Measurements from ENCODE around the gene BRD7. TPM values are rescaled to one million over a fixed set of nuclear protein-coding genes. Genes with fewer than 3 reads are reported as not detected.

Gene BRD7
- total and polyA plus RNA-seq, 2 of the 13 experiments (the other 11 are each of a cell fraction or from before 2014, with no cell fraction given) = 82.3 to 149 TPM

- TF ChIP-seq PHF8 (CRISPR knock-in tag; IDR thresholded peaks at IDR 0.05) (0 out of 2 replicates have a peak, but pooled peaks have one; percentile 9), ZNF225 (CRISPR knock-in tag; IDR thresholded peaks at IDR 0.05) (no peak; the same call in 1 of the 2 replicates), ADNP (CRISPR knock-in tag; IDR thresholded peaks at IDR 0.05) (0 out of 2 replicates have a peak, but pooled peaks have one; percentile 47), CHD2 (IDR thresholded peaks at IDR 0.05; ENCODE audit: low read depth, low read length) (0 out of 2 replicates have a peak, but pooled peaks have one; percentile 14), SRY (CRISPR knock-in tag; IDR thresholded peaks at IDR 0.05) (no peak), ZMYM3 (CRISPR knock-in tag; IDR thresholded peaks at IDR 0.05) (peak; percentile 74; the same call in 1 of the 2 replicates), RELA (CRISPR knock-in tag; IDR thresholded peaks at IDR 0.05) (no peak), AGO1 (IDR thresholded peaks at IDR 0.05; ENCODE audit: low read depth, low read length, poor library complexity, severe bottlenecking) (peak; percentile 50), RBM22 (optimal IDR thresholded peaks at IDR 0.05; ENCODE audit: low read length) (peak; percentile 38), ZNF768 (CRISPR knock-in tag; IDR thresholded peaks at IDR 0.05) (peak; percentile 40; the same call in 1 of the 2 replicates), ZNF629 (CRISPR knock-in tag; conservative IDR thresholded peaks at IDR 0.05) (peak; percentile 97), MLLT10 (CRISPR knock-in tag; IDR thresholded peaks at IDR 0.05) (no peak)
These were observed 56.8 kb downstream of the BRD7 start (continued) for GRCh38 chr16:50311891-50312501.

DNA sequence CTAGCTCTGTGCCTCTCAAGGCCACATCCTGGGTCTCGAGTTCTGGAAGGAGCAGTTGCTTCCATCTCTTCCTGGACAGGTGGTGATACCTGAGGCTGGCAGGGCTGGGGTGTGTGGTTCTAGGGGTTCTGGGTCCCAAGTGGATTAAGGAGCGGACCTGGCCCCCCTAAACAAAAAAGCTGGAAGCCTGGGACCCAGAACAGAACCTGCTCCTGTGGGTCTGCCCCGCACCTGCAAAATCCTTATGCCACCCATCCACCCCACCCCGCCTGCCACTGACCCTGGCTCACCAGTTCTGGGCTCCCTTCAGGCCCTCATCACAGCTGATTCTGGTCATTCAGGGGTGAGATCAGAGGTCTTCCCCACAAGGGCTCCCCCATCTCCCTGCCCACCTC, 57.7 kb downstream of the BRD7 start:
- Histone ChIP-seq H3K36me3 (replicated peaks in 1 of 2; ENCODE audit: control insufficient read depth in 1 of 2, insufficient read depth in 2 of 2, low read length in 2 of 2) (peaks cover 12 to 16% of the 10 kb centered on the region in 2 experiments), H3K27ac (ENCODE audit: extremely low read length, insufficient read depth, low read length) (no peak overlapping the region), H2AFZ (ENCODE audit: low read length) (no peak overlapping the region), H3K9me3 (ENCODE audit: low read length) (no peaks in the 10 kb centered on the region), H3K4me2 (ENCODE audit: low read depth, low read length) (no peak overlapping the region), H3K4me1 (ENCODE audit: insufficient read depth, low read length) (peaks cover 55% of the 10 kb centered on the region), H3K27me3 (ENCODE audit: control insufficient read depth in 1 of 2, insufficient read depth in 2 of 2, low read length in 2 of 2) (peaks cover 0 to 20% of the 10 kb centered on the region in 2 experiments; a peak in 2 of 5 replicates), H3K4me3 (replicated peaks in 1 of 3; ENCODE audit: insufficient read depth in 1 of 3, low read depth in 2 of 3, low read length in 3 of 3) (no peak overlapping the region), H3K9ac (ENCODE audit: insufficient read depth, low read depth, low read length) (no peak overlapping the region), H3K79me2 (ENCODE audit: insufficient read depth, low read length) (no peaks in the 10 kb centered on the region), H4K20me1 (ENCODE audit: insufficient read depth, low read length) (no peaks in the 10 kb centered on the region)
- 89% methylated on average over 4 of the region's 4 CpGs for WGBS (ENCODE audit: low lambda C conversion rate)
- intact Hi-C loops (cut with micrococcal nuclease; ENCODE audit: unreplicated experiment) = no loop called here
- BruUV-seq (replicated peaks) = no TSS peak
- in situ Hi-C loops (cut with HindIII; ENCODE audit: extremely low pct_ligation_motif_present, low pct_unique_long_range_greater_than_20kb) = no loop called here
- CTCF ChIA-PET (ENCODE audit: low intra/inter-chr PET ratio, low total read pairs) = interaction anchor here (0.6 kb wide), 1 partner anchor 65 kb away, joined by 3 read pairs; no protein-coding TSS in a partner anchor
- DNase-seq (ENCODE audit: low spot score) = no peak
- TF ChIP-seq TEAD2 (CRISPR knock-in tag; IDR thresholded peaks at IDR 0.05) (no peak), POLR2G (IDR thresholded peaks at IDR 0.05; ENCODE audit: low read depth, low read length) (peak; percentile 39; the same call in 1 of the 2 replicates), ZNF570 (CRISPR knock-in tag; IDR thresholded peaks at IDR 0.05; ENCODE audit: borderline replicate concordance) (no peak), POLR2A (IDR thresholded peaks at IDR 0.05; ENCODE audit: insufficient read depth in 1 of 2, low read depth in 2 of 2, low read length in 2 of 2) (0 out of 4 replicates have a peak, but pooled peaks of 1 of the 2 experiments have one; percentile 5), JARID2 (CRISPR knock-in tag; IDR thresholded peaks at IDR 0.05; ENCODE audit: insufficient replicate concordance) (no peak)
- FAIRE-seq = no peak
- POLR2A ChIA-PET = interaction anchor here (2.2 kb wide), 1 partner anchor 14 kb away, joined by 12 read pairs; no protein-coding TSS in a partner anchor
- ATAC-seq = no peak

Measured in HepG2 (cell line).